Activated CD8-positive, alpha-beta memory T cell treated with anti-CD3 and anti-CD28 coated beads, Interleukin-2, amount 10 ng/mL, durations not matched to agents 7 days and 5 days (primary cell): ENCODE results near the gene ERGIC3. TPM values are rescaled to one million over a fixed set of nuclear protein-coding genes. Genes with fewer than 3 reads are reported as not detected.
A peak's percentile ranks its signal among the peaks of the same experiment; 100 is the strongest.

ENCODE experiments used
- ATAC-seq: fragments of 150-1000 bp; cut with Tn5 transposase; one replicate; pipeline ENCODE4 v1.10.0; 2021; ENCODE audit warnings: moderate library complexity
- CTCF ChIA-PET: fragments of 350-600 bp; sonication (Branson Sonifier 250); formaldehyde crosslinking; loops from one replicate; lab custom pipeline; 2021; ENCODE audit warnings: antibody characterized with exemption; lab: Charles Lee
- DNase-seq: peaks from one replicate; pipeline ENCODE4 v3.0.0-alpha.2; 2020
- H3K27ac Mint-ChIP-seq: one replicate; pipeline ENCODE4 v1.8.0; 2021; ENCODE audit warnings: mild to moderate bottlenecking, mixed read lengths
- H3K27me3 Mint-ChIP-seq: one replicate; pipeline ENCODE4 v1.8.0; 2021; ENCODE audit warnings: mixed read lengths
- H3K36me3 Mint-ChIP-seq: one replicate; pipeline ENCODE4 v1.8.0; 2021; ENCODE audit warnings: mild to moderate bottlenecking, mixed read lengths
- H3K4me1 Mint-ChIP-seq: one replicate; pipeline ENCODE4 v1.8.0; 2021; ENCODE audit warnings: mixed read lengths
- H3K4me3 Mint-ChIP-seq: one replicate; pipeline ENCODE4 v1.8.0; 2021; ENCODE audit warnings: mild to moderate bottlenecking, moderate library complexity, mixed read lengths
- H3K9me3 Mint-ChIP-seq: one replicate; pipeline ENCODE4 v1.8.0; 2022; ENCODE audit warnings: low read depth, mixed read lengths
- total RNA-seq, 2 experiments: library from RNA; stranded (reverse); gene quantifications; one replicate each; pipeline ENCODE4 v1.2.3, GENCODE V29; 2021

Gene ERGIC3
- total RNA-seq, 2 experiments from 2014 or later, result 115 to 128 TPM

GRCh38 chr20:35598899-35599775, 57.3 kb downstream of the ERGIC3 start:
- DNase-seq (no peak), ATAC-seq (no peak)
- Mint-ChIP-seq H3K27me3 (peaks cover 54% of the 10 kb centered on the region), H3K4me1 (peaks cover 7% of the 10 kb centered on the region), H3K4me3 (no peak overlapping the region), H3K9me3 (no peaks in the 10 kb centered on the region), H3K36me3 (no peaks in the 10 kb centered on the region), H3K27ac (no peak overlapping the region)
- CTCF ChIA-PET, result no interaction called here

- peaks cover 54% of the 10 kb centered on the region for H3K27me3 Mint-ChIP-seq
- peaks cover 7% of the 10 kb centered on the region for H3K4me1 Mint-ChIP-seq
Observed at GRCh38 chr20:35599776-35600120, 57.9 kb downstream of the ERGIC3 start.

DNA sequence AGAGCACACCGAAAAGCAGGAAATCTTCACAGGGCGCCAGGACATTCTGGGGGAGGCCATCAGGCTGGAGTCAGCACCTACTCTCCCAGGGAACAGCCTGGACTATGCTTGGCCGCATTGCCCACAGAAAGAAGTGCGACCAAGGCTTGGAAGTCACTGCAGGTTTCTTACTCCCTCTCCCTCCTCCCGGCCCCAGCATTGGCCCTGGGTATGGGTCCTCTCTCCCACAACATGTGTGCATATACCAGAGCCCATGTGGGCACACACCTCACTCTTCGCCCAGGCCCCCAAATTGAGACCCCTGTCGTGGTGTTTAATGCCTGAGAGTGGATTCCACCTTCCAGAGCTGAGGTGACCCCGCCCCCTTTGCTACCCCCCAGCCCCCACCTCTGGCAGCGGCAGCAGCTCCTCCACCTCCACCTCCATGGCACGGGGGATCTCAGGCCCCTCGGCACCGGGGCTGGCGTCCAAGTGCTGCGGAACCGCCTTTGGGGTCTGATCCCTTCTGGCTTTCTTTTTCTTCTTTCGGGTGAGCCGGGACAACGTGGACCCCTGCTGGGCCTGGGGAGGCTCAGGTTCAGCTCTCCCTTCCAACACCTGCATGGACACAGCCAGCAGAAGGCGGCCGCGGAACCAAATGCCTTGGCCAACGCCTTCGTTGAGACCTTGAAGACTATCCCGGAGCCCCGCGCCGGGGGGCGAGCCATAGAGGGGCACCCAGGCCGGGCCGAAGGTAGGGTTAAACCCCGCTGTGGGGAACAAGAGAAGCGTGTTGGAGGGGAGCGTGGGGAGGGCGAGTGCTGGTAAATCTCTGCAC, 58.5 kb downstream of the ERGIC3 start:
- Mint-ChIP-seq H3K27ac (no peak overlapping the region), H3K4me3 (no peak overlapping the region), H3K36me3 (no peaks in the 10 kb centered on the region), H3K4me1 (peaks cover 7% of the 10 kb centered on the region), H3K9me3 (no peaks in the 10 kb centered on the region), H3K27me3 (peaks cover 54% of the 10 kb centered on the region)
- DNase-seq, result no peak
- ATAC-seq, result no peak
- CTCF ChIA-PET, result interaction anchor here (0.9 to 1.6 kb wide), 14 partner anchors 8 to 392 kb away, joined by 3 to 13 read pairs (median 4); partner anchors contain the start of genes CPNE1, NFS1, RBM12 and ROMO1

More at GRCh38 chr20:35599776-35600120, 57.9 kb downstream of the ERGIC3 start:
- no peak for ATAC-seq
- Mint-ChIP-seq H3K27ac (no peak overlapping the region), H3K9me3 (no peaks in the 10 kb centered on the region), H3K36me3 (no peaks in the 10 kb centered on the region), H3K4me3 (no peak overlapping the region)
- no peak for DNase-seq
- CTCF ChIA-PET, result no interaction called here

DNA sequence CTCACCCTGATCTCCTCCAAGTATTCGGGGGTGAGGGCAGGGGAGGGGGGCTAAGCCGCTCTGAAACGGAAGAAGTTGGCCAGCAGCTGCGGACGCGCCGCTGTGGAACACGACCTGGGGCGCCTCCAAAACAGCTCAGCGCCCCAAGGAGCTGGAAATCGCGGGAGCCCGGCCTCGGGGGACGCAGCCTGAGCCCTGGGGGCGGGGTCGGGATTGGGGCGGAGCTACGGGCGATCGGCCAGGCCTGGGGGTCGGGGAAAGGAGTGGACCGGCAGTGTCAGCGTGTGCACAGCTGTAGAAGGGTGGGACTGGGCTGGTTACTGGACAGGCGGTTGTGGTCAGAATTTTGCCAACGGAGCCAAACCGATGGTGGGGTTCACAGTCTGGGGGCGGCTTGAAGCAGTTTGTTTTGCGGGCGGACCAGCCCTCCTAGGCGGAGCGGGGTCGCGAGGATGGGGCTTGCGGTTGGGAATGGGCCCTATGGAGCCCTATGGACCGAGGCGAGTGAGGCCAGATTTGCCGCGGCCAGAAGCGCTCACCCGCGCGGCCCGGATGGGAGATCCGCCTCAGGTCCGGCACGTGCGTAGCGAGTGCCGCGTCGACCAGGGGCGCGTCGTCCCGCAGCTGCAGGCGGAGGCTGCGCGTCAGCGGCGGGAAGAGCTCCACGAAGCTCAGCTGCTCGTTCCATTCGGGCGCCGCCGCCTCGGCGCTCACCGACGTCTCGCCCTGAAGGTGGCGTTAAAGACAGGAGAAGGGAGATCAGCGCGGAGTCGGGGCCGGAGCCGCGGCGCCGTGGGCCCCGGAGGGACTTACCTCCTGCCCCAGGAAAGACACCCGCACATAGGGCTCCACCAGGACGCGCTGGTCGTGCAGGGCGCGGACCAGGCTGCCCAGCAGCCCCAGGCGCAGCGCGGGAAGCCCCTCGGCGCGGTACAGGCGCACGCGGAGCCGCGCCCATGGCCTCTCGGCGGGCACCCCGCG, 59.4 kb downstream of the ERGIC3 start:
- H3K4me1 Mint-ChIP-seq, result peaks cover 7% of the 10 kb centered on the region
- H3K4me3 Mint-ChIP-seq, result peak overlapping the region; percentile 57
- DNase-seq, result peak; percentile 85
- H3K27ac Mint-ChIP-seq, result no peak overlapping the region
- no peaks in the 10 kb centered on the region for H3K9me3 Mint-ChIP-seq
- ATAC-seq, result peak; percentile 92
- CTCF ChIA-PET, result interaction anchor here (0.6 to 1.6 kb wide), 22 partner anchors 9 to 392 kb away, joined by 3 to 13 read pairs (median 4); partner anchors contain the start of genes CPNE1, NFS1, RBM12 and ROMO1
- H3K36me3 Mint-ChIP-seq, result no peaks in the 10 kb centered on the region
- H3K27me3 Mint-ChIP-seq, result peaks cover 50% of the 10 kb centered on the region

DNA sequence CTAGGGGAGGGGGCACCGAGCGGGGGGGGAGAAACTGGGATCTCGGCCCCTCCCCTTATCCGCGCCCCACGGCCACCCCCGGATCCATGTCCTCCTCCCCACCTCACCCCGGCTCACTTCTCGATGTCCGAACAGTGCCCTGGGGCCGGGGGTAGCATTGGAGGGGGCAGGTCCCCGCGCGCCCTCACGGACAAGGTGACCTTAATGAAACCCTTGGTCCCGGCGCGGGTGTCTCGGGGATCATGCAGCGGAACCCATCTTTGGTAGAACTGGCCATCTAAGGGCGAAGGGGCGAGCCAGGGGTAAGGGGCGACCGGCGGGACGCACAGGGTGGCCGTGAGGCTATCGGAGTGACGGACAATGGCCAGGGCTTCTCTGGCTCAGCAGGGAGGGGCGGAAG, 60.1 kb downstream of the ERGIC3 start:
- ATAC-seq, result no peak
- H3K9me3 Mint-ChIP-seq, result no peaks in the 10 kb centered on the region
- H3K27ac Mint-ChIP-seq, result no peak overlapping the region
- peaks cover 9% of the 10 kb centered on the region for H3K4me1 Mint-ChIP-seq
- H3K4me3 Mint-ChIP-seq, result no peak overlapping the region
- H3K27me3 Mint-ChIP-seq, result peaks cover 45% of the 10 kb centered on the region
- no peak for DNase-seq
- CTCF ChIA-PET, result interaction anchor here (0.9 to 1.6 kb wide), 12 partner anchors 14 to 353 kb away, joined by 3 to 13 read pairs (median 4); partner anchors contain the start of genes CPNE1, RBM12, SCAND1 and SPAG4
- H3K36me3 Mint-ChIP-seq, result no peaks in the 10 kb centered on the region

GRCh38 chr20:35602851-35603495, 61.1 kb downstream of the ERGIC3 start:
- peaks cover 37% of the 10 kb centered on the region for H3K27me3 Mint-ChIP-seq
- CTCF ChIA-PET, result interaction anchor here (1.1 to 1.4 kb wide), 3 partner anchors 11 to 296 kb away, joined by 3 read pairs; no protein-coding TSS in a partner anchor
- H3K4me1 Mint-ChIP-seq, result peaks cover 10% of the 10 kb centered on the region
- no peak overlapping the region for H3K27ac Mint-ChIP-seq
- no peak overlapping the region for H3K4me3 Mint-ChIP-seq
- H3K9me3 Mint-ChIP-seq, result no peaks in the 10 kb centered on the region
- no peaks in the 10 kb centered on the region for H3K36me3 Mint-ChIP-seq
- DNase-seq (no peak), ATAC-seq (no peak)

- Mint-ChIP-seq H3K4me3 (no peak overlapping the region), H3K9me3 (no peaks in the 10 kb centered on the region), H3K27ac (no peak overlapping the region), H3K4me1 (peaks cover 10% of the 10 kb centered on the region), H3K36me3 (no peaks in the 10 kb centered on the region), H3K27me3 (peaks cover 29% of the 10 kb centered on the region)
- ATAC-seq (no peak), DNase-seq (no peak)
- CTCF ChIA-PET, result interaction anchor here (0.7 to 1.7 kb wide), 9 partner anchors 8 to 297 kb away, joined by 3 to 6 read pairs (median 3); partner anchors contain the start of gene SPAG4
Observed at GRCh38 chr20:35603695-35604448, 62.0 kb downstream of the ERGIC3 start.

DNA sequence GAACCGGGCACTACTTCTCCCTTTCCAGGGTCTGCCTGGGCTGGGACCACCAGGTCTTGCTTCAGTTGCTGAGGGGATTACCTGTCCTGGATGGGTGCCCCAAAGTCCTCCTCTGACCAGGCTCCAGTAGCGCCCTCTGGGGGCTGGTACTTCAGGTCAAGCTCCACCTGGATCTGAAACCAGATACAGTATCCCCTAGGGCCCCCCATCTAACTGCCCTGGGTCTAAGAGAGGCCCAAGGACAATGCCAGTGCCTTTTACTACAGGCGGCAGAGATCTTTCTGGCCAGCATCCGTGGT, 62.5 kb downstream of the ERGIC3 start:
- no peak overlapping the region for H3K27ac Mint-ChIP-seq
- no peak overlapping the region for H3K4me3 Mint-ChIP-seq
- ATAC-seq, result no peak
- H3K9me3 Mint-ChIP-seq, result no peaks in the 10 kb centered on the region
- no peaks in the 10 kb centered on the region for H3K36me3 Mint-ChIP-seq
- peaks cover 10% of the 10 kb centered on the region for H3K4me1 Mint-ChIP-seq
- no peak for DNase-seq
- H3K27me3 Mint-ChIP-seq, result peaks cover 26% of the 10 kb centered on the region
- CTCF ChIA-PET, result interaction anchor here (0.7 to 1.7 kb wide), 8 partner anchors 9 to 145 kb away, joined by 3 to 6 read pairs (median 4); partner anchors contain the start of genes CPNE1, NFS1, RBM12 and ROMO1

GRCh38 chr20:35606127-35606526, 64.2 kb downstream of the ERGIC3 start:
- no peak for DNase-seq
- no peaks in the 10 kb centered on the region for H3K36me3 Mint-ChIP-seq
- peaks cover 10% of the 10 kb centered on the region for H3K27me3 Mint-ChIP-seq
- CTCF ChIA-PET, result interaction anchor here (1.3 to 1.9 kb wide), 2 partner anchors 13 to 142 kb away, joined by 3 to 6 read pairs; no protein-coding TSS in a partner anchor
- no peak overlapping the region for H3K4me3 Mint-ChIP-seq
- H3K4me1 Mint-ChIP-seq, result peaks cover 8% of the 10 kb centered on the region
- no peak overlapping the region for H3K27ac Mint-ChIP-seq
- ATAC-seq, result no peak
- H3K9me3 Mint-ChIP-seq, result no peaks in the 10 kb centered on the region
